IMR-90 (cell line): ENCODE measurements around the gene INHA. TPM values are rescaled to one million over a fixed set of nuclear protein-coding genes. Genes with fewer than 3 reads are reported as not detected.

ENCODE experiments used
- ATAC-seq: fragments of 200-7000 bp; cut with Tn5 transposase; 2 replicates; pipeline ENCODE4 v1.9.1; 2020; ENCODE audit warnings: low read depth, mild to moderate bottlenecking, moderate library complexity
- BruUV-seq: library from RNA; stranded (reverse); fragments of 400-500 nt; replicated peaks from 2 replicates; lab custom pipeline; 2021; lab: Mats Ljungman, UMichigan
- CTCF ChIA-PET: fragments of 300-600 bp; formaldehyde crosslinking; extraction: SDS; loops from one replicate; lab custom pipeline; 2021; ENCODE audit warnings: antibody characterized with exemption; lab: Yijun Ruan, JAX
- POLR2A ChIA-PET: fragments of 300-600 bp; sonication (Branson Sonifier 250); formaldehyde crosslinking; loops from one replicate; lab custom pipeline; 2022; ENCODE audit warnings: antibody characterized with exemption; ENCODE audit not compliant: unreplicated experiment; lab: Charles Lee
- DNase-seq: peaks from one replicate; pipeline ENCODE4 v3.0.0; 2013
- H2AFZ ChIP-seq: replicated peaks from 2 replicates; pipeline ENCODE3; 2013; ENCODE audit warnings: low read length, mild to moderate bottlenecking; ENCODE audit not compliant: poor library complexity
- H2AK5ac ChIP-seq: 2 replicates; pipeline ENCODE4 v1.6.1; 2013; ENCODE audit warnings: low read depth, low read length, inconsistent platforms
- H2AK9ac ChIP-seq: replicated peaks from 2 replicates; pipeline ENCODE3; 2013; ENCODE audit warnings: mild to moderate bottlenecking, low read depth, low read length, moderate library complexity; ENCODE audit not compliant: poor library complexity
- H2BK120ac ChIP-seq: 2 replicates; pipeline ENCODE4 v1.6.1; 2013; ENCODE audit warnings: low read depth, low read length, inconsistent platforms
- H2BK15ac ChIP-seq: 3 replicates; pipeline ENCODE4 v1.6.1; 2013; ENCODE audit warnings: low read depth, low read length, inconsistent platforms
- H2BK20ac ChIP-seq: 2 replicates; pipeline ENCODE4 v1.6.1; 2013; ENCODE audit warnings: low read depth, mild to moderate bottlenecking, inconsistent platforms, low read length, moderate library complexity
- H2BK5ac ChIP-seq: 2 replicates; pipeline ENCODE4 v1.6.1; 2013; ENCODE audit warnings: mild to moderate bottlenecking, low read depth, low read length, inconsistent platforms; ENCODE audit not compliant: poor library complexity, severe bottlenecking
- H3K14ac ChIP-seq: replicated peaks from 2 replicates; pipeline ENCODE4 v1.6.1; 2013; ENCODE audit warnings: low read depth, low read length, inconsistent platforms
- H3K18ac ChIP-seq: 2 replicates; pipeline ENCODE4 v1.6.1; 2013; ENCODE audit warnings: low read depth, low read length, control low read depth
- H3K23ac ChIP-seq: 2 replicates; pipeline ENCODE4 v1.6.1; 2013; ENCODE audit warnings: low read depth, low read length, inconsistent platforms
- H3K27ac ChIP-seq: 2 replicates; pipeline ENCODE4 v1.5.1; 2013; ENCODE audit warnings: mild to moderate bottlenecking, control low read depth, low read length; ENCODE audit not compliant: insufficient read depth
- H3K27me3 ChIP-seq: 2 replicates; pipeline ENCODE4 v1.6.1; 2013; ENCODE audit warnings: low read length; ENCODE audit not compliant: control insufficient read depth, insufficient read depth
- H3K36me3 ChIP-seq: 2 replicates; pipeline ENCODE4 v1.6.1; 2013; ENCODE audit warnings: low read length, mixed read lengths; ENCODE audit not compliant: control insufficient read depth, insufficient read depth
- H3K4ac ChIP-seq: 2 replicates; pipeline ENCODE4 v1.6.1; 2013; ENCODE audit warnings: low read depth, low read length, inconsistent platforms
- H3K4me1 ChIP-seq: 2 replicates; pipeline ENCODE4 v1.6.1; 2013; ENCODE audit warnings: low read length, mixed read lengths; ENCODE audit not compliant: control insufficient read depth, insufficient read depth
- H3K4me2 ChIP-seq: 2 replicates; pipeline ENCODE4 v1.6.1; 2013; ENCODE audit warnings: low read depth, mild to moderate bottlenecking, control low read depth, low read length, moderate library complexity
- H3K4me3 ChIP-seq: 2 replicates; pipeline ENCODE4 v1.5.1; 2013; ENCODE audit warnings: low read depth, mild to moderate bottlenecking, control low read depth, low read length, moderate library complexity; ENCODE audit not compliant: insufficient read depth
- H3K56ac ChIP-seq: 2 replicates; pipeline ENCODE4 v1.6.1; 2013; ENCODE audit warnings: low read length, inconsistent platforms; ENCODE audit not compliant: insufficient read depth; ENCODE audit errors: extremely low read depth
- H3K79me1 ChIP-seq, 2 experiments: 2 replicates each; pipeline ENCODE4 v1.6.1; 2013; ENCODE audit warnings: low read length in 2 of 2, inconsistent platforms in 1 of 2, low read depth in 1 of 2
- H3K9ac ChIP-seq: 2 replicates; pipeline ENCODE4 v1.6.1; 2013; ENCODE audit warnings: low read depth, low read length, control low read depth
- H3K9me1 ChIP-seq: 2 replicates; pipeline ENCODE4 v1.6.1; 2013; ENCODE audit warnings: low read length, inconsistent platforms; ENCODE audit not compliant: insufficient read depth
- H3K9me3 ChIP-seq: 2 replicates; pipeline ENCODE4 v1.6.1; 2013; ENCODE audit warnings: low read length; ENCODE audit not compliant: control insufficient read depth, insufficient read depth
- H4K20me1 ChIP-seq: 2 replicates; pipeline ENCODE4 v1.6.1; 2013; ENCODE audit warnings: low read length, inconsistent platforms; ENCODE audit not compliant: insufficient read depth
- H4K5ac ChIP-seq: 2 replicates; pipeline ENCODE4 v1.6.1; 2013; ENCODE audit warnings: mild to moderate bottlenecking, low read depth, low read length, control low read depth
- H4K8ac ChIP-seq, 2 experiments: 2 replicates each; pipeline ENCODE4 v1.6.1; 2013; ENCODE audit warnings: low read depth in 2 of 2, low read length in 2 of 2, control low read depth in 1 of 2, inconsistent platforms in 1 of 2
- H4K91ac ChIP-seq: 2 replicates; pipeline ENCODE4 v1.6.1; 2013; ENCODE audit warnings: low read depth, low read length, inconsistent platforms; ENCODE audit not compliant: insufficient read depth
- BHLHE40 ChIP-seq: fragments of 150-350 bp; IDR thresholded peaks from 2 replicates; pipeline ENCODE4 v1.6.1; 2016; ENCODE audit warnings: mild to moderate bottlenecking, low read depth, low read length
- CEBPB ChIP-seq: IDR thresholded peaks from 2 replicates; pipeline ENCODE4 v1.6.1; 2012; ENCODE audit warnings: low read depth, low read length, improper control_type of control experiment
- CHD1 ChIP-seq: IDR thresholded peaks from 2 replicates; pipeline ENCODE4 v1.6.1; 2012; ENCODE audit warnings: low read depth, low read length, improper control_type of control experiment
- MAZ ChIP-seq: IDR thresholded peaks from 2 replicates; pipeline ENCODE4 v1.6.1; 2012; ENCODE audit warnings: low read depth, mild to moderate bottlenecking, low read length, improper control_type of control experiment, moderate library complexity, borderline replicate concordance
- NFE2L2 ChIP-seq: fragments of 150-350 bp; IDR thresholded peaks from 2 replicates; pipeline ENCODE4 v1.6.1; 2016; ENCODE audit warnings: low read depth, mild to moderate bottlenecking, low read length
- POLR2A ChIP-seq: IDR thresholded peaks from 2 replicates; pipeline ENCODE4 v1.6.1; 2012; ENCODE audit warnings: mild to moderate bottlenecking, low read depth, low read length
- RAD21 ChIP-seq: IDR thresholded peaks from 2 replicates; pipeline ENCODE4 v1.6.1; 2012; ENCODE audit warnings: low read length, improper control_type of control experiment
- WGBS, 2 experiments: methylation state at CpG; one replicate each; pipeline versions ENCODE4 v1.1.5 to v1.1.7; 2013; ENCODE audit warnings: missing lambda C conversion rate in 2 of 2; ENCODE audit not compliant: insufficient read length in 1 of 2; ENCODE audit errors: extremely low coverage in 2 of 2; 5-methylcytosine and 5-hydroxymethylcytosine counted together
- dilution Hi-C: fragments of 300-500 bp; cut with HindIII; formaldehyde crosslinking; loops from one replicate; pipeline ENCODE4 v1.14.3; 2018; ENCODE audit warnings: low sequenced_read_pairs; ENCODE audit not compliant: unreplicated experiment
- in situ Hi-C: fragments of 300-500 bp; cut with MboI; formaldehyde crosslinking; loops from 3 replicates; pipeline ENCODE4 v1.14.3; 2019; ENCODE audit warnings: low sequenced_read_pairs, inconsistent platforms, mixed read lengths
- intact Hi-C: fragments of 100-400 bp; cut with micrococcal nuclease; formaldehyde crosslinking; loops from 2 replicates; pipeline ENCODE4 v1.10.0; 2022
- polyA plus RNA-seq, 3 experiments: library from polyadenylated mRNA; depleted of rRNA; stranded (reverse); fragments of >200 nt; gene quantifications; 2 replicates each; pipeline ENCODE4 v1.2.3, GENCODE V29; 2012; ENCODE audit warnings: low replicate concordance in 1 of 3
- total RNA-seq: library from RNA; depleted of rRNA; stranded (reverse); fragments of >200 nt; gene quantifications from 2 replicates; pipeline ENCODE4 v1.2.3, GENCODE V29; 2012
- TF ChIP-seq, protein P1 (sequence below): fragments of 150-350 bp; IDR thresholded peaks from 2 replicates; pipeline ENCODE4 v1.6.1; 2017; ENCODE audit warnings: mild to moderate bottlenecking, antibody characterized with exemption, low read length, low read depth
- TF ChIP-seq, protein P2 (sequence below): conservative IDR thresholded peaks from 2 replicates; pipeline ENCODE4 v1.5.1; 2012; ENCODE audit warnings: mild to moderate bottlenecking, low read depth, low read length, improper control_type of control experiment

The INHA gene
- total and polyA plus RNA-seq, 2 of the 4 experiments (the other 2 are of a cell fraction), result 0.96 TPM; not detected in 1

DNA sequence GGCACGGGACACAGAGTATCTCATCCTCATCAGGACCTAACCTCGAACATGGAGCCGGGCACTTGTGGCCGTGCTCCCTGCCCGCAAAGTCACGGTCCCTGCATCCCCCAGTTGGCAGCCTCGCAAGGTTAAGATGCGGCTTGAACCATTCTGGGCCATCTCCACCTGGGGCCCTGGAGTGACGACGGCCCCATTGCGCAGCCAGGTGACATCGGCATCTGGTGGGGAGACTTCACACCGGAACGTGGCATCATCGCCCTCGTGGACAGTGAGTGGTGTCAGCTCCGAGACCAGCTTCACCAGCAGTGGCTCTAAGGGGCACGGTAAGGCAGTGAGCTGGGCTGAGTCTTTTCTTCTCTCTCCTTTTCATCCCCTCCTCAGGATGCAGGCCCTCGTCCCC is 15.7 kb upstream of the INHA start:
- peaks cover 3% of the 10 kb centered on the region; the same call in 1 of the 2 replicates for H4K20me1 ChIP-seq
- no peak overlapping the region for H3K18ac ChIP-seq
- no peak overlapping the region for H2AFZ ChIP-seq
- no peak overlapping the region for H3K56ac ChIP-seq
- no peak overlapping the region for H3K4me3 ChIP-seq
- CTCF ChIA-PET, result no interaction called here
- H3K14ac ChIP-seq, result no peak overlapping the region
- H4K5ac ChIP-seq, result no peak overlapping the region
- H4K8ac ChIP-seq, result no peak overlapping the region
- H3K9me1 ChIP-seq, result no peaks in the 10 kb centered on the region
- 91% methylated on average over 9 of the region's 19 CpGs; no CpG with 5 or more reads in 1 of the 2 experiments for WGBS, 2 experiments
- no peak overlapping the region for H4K91ac ChIP-seq
- H3K23ac ChIP-seq, result no peak overlapping the region
- no peaks in the 10 kb centered on the region for H3K36me3 ChIP-seq
- no peak for TF ChIP-seq BHLHE40
- TF ChIP-seq, protein P1, sequence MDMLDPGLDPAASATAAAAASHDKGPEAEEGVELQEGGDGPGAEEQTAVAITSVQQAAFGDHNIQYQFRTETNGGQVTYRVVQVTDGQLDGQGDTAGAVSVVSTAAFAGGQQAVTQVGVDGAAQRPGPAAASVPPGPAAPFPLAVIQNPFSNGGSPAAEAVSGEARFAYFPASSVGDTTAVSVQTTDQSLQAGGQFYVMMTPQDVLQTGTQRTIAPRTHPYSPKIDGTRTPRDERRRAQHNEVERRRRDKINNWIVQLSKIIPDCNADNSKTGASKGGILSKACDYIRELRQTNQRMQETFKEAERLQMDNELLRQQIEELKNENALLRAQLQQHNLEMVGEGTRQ, result no peak
- no peak for TF ChIP-seq CHD1
- TF ChIP-seq RAD21, result no peak
- no peak for TF ChIP-seq MAZ
- no peak for TF ChIP-seq POLR2A
- TF ChIP-seq NFE2L2, result no peak
- TF ChIP-seq, protein P2, sequence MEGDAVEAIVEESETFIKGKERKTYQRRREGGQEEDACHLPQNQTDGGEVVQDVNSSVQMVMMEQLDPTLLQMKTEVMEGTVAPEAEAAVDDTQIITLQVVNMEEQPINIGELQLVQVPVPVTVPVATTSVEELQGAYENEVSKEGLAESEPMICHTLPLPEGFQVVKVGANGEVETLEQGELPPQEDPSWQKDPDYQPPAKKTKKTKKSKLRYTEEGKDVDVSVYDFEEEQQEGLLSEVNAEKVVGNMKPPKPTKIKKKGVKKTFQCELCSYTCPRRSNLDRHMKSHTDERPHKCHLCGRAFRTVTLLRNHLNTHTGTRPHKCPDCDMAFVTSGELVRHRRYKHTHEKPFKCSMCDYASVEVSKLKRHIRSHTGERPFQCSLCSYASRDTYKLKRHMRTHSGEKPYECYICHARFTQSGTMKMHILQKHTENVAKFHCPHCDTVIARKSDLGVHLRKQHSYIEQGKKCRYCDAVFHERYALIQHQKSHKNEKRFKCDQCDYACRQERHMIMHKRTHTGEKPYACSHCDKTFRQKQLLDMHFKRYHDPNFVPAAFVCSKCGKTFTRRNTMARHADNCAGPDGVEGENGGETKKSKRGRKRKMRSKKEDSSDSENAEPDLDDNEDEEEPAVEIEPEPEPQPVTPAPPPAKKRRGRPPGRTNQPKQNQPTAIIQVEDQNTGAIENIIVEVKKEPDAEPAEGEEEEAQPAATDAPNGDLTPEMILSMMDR, result no peak
- TF ChIP-seq CEBPB, result no peak
- H3K79me1 ChIP-seq, result no peaks in the 10 kb centered on the region
- POLR2A ChIA-PET, result no interaction called here
- no peaks in the 10 kb centered on the region for H3K27me3 ChIP-seq
- no peak overlapping the region for H2BK20ac ChIP-seq
- dilution Hi-C loops, result no loop called here
- no peaks in the 10 kb centered on the region for H3K9me3 ChIP-seq
- BruUV-seq, result no TSS peak
- no peak overlapping the region for H2AK5ac ChIP-seq
- no peak overlapping the region for H3K27ac ChIP-seq
- H3K4me1 ChIP-seq, result peaks cover 8% of the 10 kb centered on the region; the same call in 1 of the 2 replicates
- intact Hi-C loops, result no loop called here
- no peak overlapping the region for H2AK9ac ChIP-seq
- in situ Hi-C loops, result no loop called here
- ATAC-seq, result no peak
- H2BK15ac ChIP-seq, result no peak overlapping the region
- H3K4ac ChIP-seq, result no peak overlapping the region
- no peak overlapping the region for H2BK5ac ChIP-seq
- no peak for DNase-seq
- no peak overlapping the region for H3K9ac ChIP-seq
- H2BK120ac ChIP-seq, result no peak overlapping the region
- no peak overlapping the region for H3K4me2 ChIP-seq
